ENCODE data around the gene ADCY4. TPM values are rescaled to one million over a fixed set of nuclear protein-coding genes. Genes with fewer than 3 reads are reported as not detected.

Gene ADCY4
- total and polyA plus RNA-seq, 10 of the 15 experiments (the other 5 are each of a cell fraction or from before 2014, with no cell fraction given) = 0.05 to 0.87 (median 0.21) TPM; not detected in 1

DNA sequence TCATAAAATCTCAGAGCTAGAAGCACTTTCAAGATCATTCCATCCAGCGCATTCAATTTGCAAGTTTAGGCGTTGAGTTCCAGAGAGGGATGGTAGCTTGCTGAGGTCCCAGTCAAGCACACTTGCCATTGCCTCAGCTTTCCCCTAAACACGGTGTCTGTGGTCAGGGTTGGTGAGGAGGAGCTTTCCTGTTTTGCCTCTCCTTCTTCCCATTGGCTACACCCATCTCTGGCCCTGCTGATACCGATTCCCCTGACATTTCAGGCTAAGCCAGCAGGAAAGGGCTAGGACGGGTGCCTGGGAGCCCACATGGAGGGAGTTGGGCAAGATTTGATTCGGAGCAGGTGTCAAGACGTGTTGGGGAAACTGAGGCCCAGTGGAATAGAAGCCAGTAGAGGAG lies 42.3 kb upstream of the ADCY4 start:
- FAIRE-seq (no peak), DNase-seq (ENCODE audit: low read depth, low spot score) (no peak), ATAC-seq (no peak)
- intact Hi-C loops (cut with micrococcal nuclease; ENCODE audit: unreplicated experiment) (no loop called here), in situ Hi-C loops (cut with MboI) (no loop called here)
- TF ChIP-seq ZNF217 (IDR thresholded peaks at IDR 0.05) (no peak), PML (IDR thresholded peaks at IDR 0.05; ENCODE audit: low read length) (no peak), WRNIP1 (IDR thresholded peaks at IDR 0.05; ENCODE audit: borderline replicate concordance, low read depth, low read length) (no peak), RAD21 (IDR thresholded peaks at IDR 0.05; ENCODE audit: insufficient read depth, low read depth, low read length) (no peak), DPF2 (IDR thresholded peaks at IDR 0.05) (no peak), HCFC1 (IDR thresholded peaks at IDR 0.05; ENCODE audit: low read length) (no peak), SP1 (IDR thresholded peaks at IDR 0.05; ENCODE audit: low read depth, low read length) (no peak), CBFB (IDR thresholded peaks at IDR 0.05; ENCODE audit: low read depth) (no peak)
- TF ChIP-seq, protein P1, sequence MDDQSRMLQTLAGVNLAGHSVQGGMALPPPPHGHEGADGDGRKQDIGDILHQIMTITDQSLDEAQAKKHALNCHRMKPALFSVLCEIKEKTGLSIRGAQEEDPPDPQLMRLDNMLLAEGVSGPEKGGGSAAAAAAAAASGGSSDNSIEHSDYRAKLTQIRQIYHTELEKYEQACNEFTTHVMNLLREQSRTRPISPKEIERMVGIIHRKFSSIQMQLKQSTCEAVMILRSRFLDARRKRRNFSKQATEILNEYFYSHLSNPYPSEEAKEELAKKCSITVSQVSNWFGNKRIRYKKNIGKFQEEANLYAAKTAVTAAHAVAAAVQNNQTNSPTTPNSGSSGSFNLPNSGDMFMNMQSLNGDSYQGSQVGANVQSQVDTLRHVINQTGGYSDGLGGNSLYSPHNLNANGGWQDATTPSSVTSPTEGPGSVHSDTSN (IDR thresholded peaks at IDR 0.05; ENCODE audit: insufficient replicate concordance, low read depth, low read length) = no peak
- TF ChIP-seq, protein P2, sequence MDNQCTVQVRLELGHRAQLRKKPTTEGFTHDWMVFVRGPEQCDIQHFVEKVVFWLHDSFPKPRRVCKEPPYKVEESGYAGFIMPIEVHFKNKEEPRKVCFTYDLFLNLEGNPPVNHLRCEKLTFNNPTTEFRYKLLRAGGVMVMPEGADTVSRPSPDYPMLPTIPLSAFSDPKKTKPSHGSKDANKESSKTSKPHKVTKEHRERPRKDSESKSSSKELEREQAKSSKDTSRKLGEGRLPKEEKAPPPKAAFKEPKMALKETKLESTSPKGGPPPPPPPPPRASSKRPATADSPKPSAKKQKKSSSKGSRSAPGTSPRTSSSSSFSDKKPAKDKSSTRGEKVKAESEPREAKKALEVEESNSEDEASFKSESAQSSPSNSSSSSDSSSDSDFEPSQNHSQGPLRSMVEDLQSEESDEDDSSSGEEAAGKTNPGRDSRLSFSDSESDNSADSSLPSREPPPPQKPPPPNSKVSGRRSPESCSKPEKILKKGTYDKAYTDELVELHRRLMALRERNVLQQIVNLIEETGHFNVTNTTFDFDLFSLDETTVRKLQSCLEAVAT (IDR thresholded peaks at IDR 0.05) = no peak
- TF ChIP-seq, protein P3, sequence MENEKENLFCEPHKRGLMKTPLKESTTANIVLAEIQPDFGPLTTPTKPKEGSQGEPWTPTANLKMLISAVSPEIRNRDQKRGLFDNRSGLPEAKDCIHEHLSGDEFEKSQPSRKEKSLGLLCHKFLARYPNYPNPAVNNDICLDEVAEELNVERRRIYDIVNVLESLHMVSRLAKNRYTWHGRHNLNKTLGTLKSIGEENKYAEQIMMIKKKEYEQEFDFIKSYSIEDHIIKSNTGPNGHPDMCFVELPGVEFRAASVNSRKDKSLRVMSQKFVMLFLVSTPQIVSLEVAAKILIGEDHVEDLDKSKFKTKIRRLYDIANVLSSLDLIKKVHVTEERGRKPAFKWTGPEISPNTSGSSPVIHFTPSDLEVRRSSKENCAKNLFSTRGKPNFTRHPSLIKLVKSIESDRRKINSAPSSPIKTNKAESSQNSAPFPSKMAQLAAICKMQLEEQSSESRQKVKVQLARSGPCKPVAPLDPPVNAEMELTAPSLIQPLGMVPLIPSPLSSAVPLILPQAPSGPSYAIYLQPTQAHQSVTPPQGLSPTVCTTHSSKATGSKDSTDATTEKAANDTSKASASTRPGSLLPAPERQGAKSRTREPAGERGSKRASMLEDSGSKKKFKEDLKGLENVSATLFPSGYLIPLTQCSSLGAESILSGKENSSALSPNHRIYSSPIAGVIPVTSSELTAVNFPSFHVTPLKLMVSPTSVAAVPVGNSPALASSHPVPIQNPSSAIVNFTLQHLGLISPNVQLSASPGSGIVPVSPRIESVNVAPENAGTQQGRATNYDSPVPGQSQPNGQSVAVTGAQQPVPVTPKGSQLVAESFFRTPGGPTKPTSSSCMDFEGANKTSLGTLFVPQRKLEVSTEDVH (IDR thresholded peaks at IDR 0.05; ENCODE audit: low read depth, partially characterized antibody) = no peak
- RAD21 ChIA-PET (ENCODE audit: unreplicated experiment) = no interaction called here
- Histone ChIP-seq H3K9ac (ENCODE audit: control insufficient read depth, insufficient read depth, low read length) (no peak overlapping the region), H4K20me1 (ENCODE audit: control insufficient read depth, insufficient read depth) (no peaks in the 10 kb centered on the region), H3K4me2 (ENCODE audit: control insufficient read depth, insufficient read depth) (no peak overlapping the region), H3K9me3 (replicated peaks; ENCODE audit: control insufficient read depth, insufficient read depth, low read length) (no peaks in the 10 kb centered on the region), H2AFZ (ENCODE audit: control insufficient read depth, low read depth, low read length) (no peak overlapping the region), H3K27ac (ENCODE audit: control insufficient read depth, insufficient read depth) (no peak overlapping the region), H3K27me3 (replicated peaks in 1 of 2; ENCODE audit: control insufficient read depth in 2 of 2, insufficient read depth in 2 of 2, low read length in 1 of 2) (no peaks in the 10 kb centered on the region), H3K4me1 (ENCODE audit: control insufficient read depth, insufficient read depth, low read length) (no peaks in the 10 kb centered on the region), H3K79me2 (ENCODE audit: control insufficient read depth, insufficient read depth, low read length) (no peaks in the 10 kb centered on the region), H3K36me3 (ENCODE audit: control insufficient read depth in 2 of 2, insufficient read depth in 2 of 2, low read length in 1 of 2) (no peaks in the 10 kb centered on the region), H3K4me3 (no peak overlapping the region)
- 32% methylated on average over 7 of the region's 7 CpGs for WGBS (ENCODE audit: insufficient coverage, insufficient replicate concordance, low lambda C conversion rate, missing lambda C conversion rate)
- BruUV-seq (replicated peaks) = no TSS peak
- CTCF ChIA-PET = interaction anchor here (0.8 to 2.8 kb wide), 3 partner anchors 29 to 55 kb away, joined by 3 to 8 read pairs (median 3); no protein-coding TSS in a partner anchor
- SMC1A ChIA-PET (ENCODE audit: uncharacterized antibody, unreplicated experiment) = no interaction called here
- POLR2A ChIA-PET = interaction anchor here (1.1 kb wide), 1 partner anchor 11 kb away, joined by 3 read pairs; no protein-coding TSS in a partner anchor
